ENCODE results near the gene DHODH.
"Not testable (repeated sequence)": the region's sequence is repeated elsewhere in the genome, so short reads cannot be mapped to it uniquely, and the experiment has no call there.

DHODH gene

DNA sequence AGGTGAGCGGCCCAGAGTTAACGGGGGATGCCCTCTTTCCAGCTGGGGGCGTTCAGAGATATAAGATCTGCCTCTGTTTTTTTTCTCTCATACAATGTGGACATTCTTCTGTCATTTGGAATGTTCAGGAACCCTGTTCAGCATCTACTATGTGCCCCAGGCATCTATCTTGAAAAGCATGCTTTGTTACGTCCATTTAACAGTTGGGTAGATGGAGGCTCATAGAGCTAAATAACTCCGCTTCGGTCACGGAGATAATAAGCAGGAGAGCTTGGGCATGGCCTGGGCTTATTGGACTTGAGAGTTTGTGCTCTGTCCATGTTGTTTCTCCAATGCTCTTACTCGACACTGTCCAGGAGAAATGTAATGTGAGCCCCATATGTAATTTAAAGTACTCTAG lies 6.1 kb downstream of the DHODH start:
- no peak for DNase-seq

DNA sequence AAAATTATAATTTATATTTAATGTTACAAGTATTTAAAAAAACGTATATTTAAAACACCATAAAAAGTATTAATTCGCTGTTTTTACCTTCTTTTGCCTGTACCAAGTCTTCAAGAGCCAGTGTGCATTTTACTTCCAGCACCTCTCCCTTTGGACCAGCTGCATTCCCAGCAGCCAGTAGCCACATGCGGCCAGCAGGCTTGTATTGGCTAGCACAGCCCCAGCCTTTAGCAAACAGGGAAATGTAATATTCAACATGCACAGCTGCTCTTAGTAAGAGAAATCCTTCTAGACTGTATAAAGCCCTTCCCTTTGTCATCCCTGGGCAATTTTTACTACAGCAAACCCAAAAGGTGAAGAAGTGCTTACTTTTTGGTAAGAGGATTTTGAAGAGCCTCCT lies 6.6 kb downstream of the DHODH start:
- DNase-seq: no peak

DNA sequence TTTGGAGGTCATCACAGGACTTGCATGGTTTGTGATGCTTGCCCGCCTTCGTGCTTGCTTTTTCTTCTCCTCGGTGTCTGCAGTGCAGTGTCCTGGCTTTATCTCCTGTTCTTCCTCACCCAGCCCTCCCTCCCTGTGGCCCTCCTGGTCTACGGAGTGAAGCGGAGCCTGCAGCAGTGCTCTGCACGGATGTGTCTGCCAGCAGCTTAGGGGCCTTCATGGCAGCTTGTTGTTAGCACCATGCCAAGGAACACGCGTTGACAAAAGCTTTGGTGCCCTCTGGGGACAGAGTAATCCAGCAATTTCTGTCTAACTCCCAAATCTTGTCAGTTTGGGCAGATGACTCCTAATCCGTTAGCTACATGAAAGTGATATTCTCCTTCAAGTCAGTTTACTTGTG lies 9.9 kb downstream of the DHODH start:
- no peak for DNase-seq

DNA sequence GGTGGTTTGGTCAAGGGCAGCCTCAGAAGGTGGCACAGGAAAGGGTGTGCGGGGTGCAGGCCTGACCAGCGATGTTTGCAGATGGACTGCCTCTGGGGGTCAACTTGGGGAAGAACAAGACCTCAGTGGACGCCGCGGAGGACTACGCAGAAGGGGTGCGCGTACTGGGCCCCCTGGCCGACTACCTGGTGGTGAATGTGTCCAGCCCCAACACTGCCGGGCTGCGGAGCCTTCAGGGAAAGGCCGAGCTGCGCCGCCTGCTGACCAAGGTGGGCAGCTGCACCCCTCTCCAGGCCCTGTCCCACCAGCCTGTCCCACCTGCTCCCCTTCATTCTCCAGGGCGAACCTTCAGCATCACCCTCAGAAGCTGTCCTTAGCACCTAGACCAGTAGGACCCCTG lies 12.5 kb downstream of the DHODH start:
- no peak for DNase-seq

DNA sequence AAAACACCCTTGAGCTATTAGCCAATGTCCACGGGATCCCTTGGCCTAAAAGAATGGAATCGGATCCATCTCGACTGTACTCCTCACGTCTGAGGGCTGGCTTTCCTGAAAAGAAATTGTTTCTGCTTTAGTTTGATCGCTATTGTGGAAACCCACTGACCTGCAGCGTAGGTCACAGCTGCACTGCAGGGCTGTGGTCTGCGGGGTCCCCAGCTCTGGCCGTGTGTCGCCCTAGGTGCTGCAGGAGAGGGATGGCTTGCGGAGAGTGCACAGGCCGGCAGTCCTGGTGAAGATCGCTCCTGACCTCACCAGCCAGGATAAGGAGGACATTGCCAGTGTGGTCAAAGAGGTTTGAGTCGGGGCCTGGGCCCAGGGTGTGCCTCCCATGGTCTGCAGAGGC lies 13.6 kb downstream of the DHODH start:
- no peak for DNase-seq

DNA sequence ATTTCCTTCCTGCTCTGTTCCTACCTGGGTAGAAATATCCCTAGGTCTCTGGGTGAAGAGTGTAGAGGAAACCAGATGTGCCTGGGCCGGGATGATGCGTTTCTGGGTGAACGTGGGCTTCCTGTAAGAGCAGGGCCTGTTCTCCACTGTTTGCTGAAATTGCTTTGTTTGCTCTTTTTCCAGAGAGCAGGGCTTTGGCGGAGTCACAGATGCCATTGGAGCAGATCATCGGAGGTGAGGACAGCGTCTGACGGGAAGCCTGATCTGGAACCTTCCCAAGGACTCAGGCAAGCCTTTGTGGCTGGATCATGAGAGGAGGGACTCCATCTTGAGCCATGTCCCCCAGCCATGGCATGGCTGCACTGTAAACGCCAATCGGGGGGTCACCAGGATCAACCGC lies 15.4 kb downstream of the DHODH start:
- no peak for DNase-seq

DNA sequence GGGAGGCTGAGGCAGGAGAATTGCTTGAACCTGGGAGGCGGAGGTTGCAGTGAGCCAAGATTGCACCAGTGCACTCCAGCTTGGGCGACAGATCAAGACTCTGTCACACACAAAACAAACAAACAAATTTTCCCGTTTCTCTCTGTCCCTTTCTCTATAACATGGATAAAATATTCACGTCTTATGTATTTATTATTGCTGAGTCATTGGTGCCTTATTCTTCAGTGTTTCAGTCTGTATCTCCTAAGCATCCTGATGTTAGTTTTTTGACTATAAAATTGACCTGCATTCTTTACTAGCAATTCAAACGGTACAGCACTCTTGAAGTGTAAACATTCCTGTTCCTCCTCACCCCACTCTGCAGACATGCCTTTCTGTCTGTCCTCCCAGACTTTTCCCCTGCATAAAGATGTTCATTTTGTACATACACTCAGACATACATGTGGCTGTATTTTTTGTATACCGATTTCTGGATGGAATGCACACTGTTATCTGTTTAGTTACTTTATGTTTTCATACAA lies 16.4 kb downstream of the DHODH start:
- no peak for DNase-seq

DNA sequence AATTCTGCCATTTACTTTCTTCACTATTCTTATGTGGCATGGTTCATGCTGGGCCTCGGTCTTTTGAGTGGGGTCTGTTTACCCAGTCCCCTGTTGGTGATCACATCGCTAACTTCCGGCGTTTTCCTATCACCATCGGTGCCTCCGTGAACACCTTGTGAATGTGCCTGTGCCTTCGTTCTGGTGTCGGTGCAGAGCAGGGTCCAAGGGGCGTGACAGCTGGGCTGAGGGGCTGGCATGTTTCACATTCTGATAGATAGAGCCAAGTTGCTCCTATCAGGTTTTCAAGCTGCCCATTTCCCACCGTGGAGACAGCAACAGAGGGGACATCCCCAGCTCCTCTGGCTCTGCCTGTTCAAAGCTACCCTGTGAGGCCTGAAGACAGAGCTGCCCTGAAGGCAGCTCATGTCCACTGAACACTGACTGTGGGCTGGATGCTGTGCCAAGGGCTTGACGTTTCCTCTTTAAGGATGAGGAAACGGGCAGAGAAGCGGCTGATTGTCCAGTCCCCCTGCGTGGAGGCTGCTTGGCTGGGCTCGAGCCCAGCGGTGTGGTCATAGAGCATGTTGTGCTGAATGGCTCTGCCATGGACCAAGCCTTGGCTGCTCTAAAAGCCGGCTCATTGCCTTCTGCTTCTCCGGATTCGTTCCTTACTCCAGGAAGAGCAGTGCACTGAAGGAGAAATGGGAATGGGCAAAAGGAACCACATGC lies 17.0 kb downstream of the DHODH start:
- no peak for DNase-seq

DNA sequence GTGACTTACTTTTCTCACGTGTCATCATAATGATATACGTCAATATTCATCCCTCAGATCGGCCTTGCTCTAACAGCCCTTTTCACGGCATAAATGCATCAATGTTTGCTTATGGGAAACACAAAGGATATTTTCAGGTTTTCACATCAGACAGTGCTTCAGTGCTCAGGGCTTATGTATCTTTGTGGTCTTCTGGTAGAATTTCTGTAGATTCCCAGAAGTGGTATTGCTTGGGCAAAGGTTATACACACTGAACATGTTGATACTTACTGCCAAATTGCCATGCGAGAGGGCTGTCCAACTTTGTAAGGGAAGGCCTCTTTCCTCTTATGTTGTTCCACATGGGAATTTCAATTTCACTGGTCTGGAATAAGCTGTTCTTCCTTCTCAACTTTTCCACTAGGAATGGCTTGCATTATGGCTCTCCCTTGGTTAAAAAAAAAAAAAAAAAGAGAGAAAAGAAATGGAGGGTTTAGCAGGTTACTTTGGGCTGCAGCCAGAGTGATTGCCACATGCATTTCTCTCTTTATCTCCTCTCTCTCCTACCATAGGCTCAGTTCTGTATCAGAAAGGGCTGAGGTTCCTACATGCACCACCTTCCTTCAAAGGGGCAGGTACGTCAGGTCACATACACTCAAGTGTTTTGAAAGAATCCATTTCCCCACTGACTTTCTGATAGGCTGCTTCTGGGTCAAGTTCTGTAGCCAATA lies 19.3 kb downstream of the DHODH start:
- no peak for DNase-seq

DNA sequence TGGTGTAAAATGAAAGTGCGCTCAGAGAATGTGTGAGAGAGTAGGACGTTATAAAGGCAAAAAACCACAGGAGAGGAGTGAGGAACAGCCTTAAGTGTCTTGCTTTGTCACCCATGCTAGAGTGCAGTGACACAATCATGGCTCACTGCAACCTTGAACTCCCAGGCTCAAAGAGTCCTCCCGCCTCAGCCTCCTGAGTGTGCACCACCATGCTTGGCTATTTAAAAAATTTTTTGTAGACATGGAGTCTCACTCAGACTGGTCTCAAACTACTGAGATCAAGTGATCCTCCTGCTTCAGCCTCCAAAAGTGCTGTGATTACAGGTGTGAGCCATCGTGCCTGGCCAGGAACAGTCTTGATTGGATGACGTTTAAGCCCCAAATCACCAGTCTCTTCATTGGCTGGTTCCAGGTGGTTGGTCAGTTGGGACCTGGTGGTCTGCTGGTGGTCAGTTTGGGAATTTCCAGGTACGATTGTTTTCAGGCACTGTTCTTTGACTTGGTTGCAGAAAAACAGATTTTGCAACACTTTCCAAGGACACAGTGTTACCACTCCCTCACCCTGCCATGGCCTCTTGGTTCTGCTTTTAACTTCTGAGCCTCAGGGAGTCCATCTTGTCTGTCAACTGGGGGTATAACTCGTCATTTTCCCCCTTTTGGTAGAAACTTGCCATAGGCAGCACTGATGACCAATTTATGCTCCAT lies 21.2 kb downstream of the DHODH start:
- no peak for DNase-seq

DNA sequence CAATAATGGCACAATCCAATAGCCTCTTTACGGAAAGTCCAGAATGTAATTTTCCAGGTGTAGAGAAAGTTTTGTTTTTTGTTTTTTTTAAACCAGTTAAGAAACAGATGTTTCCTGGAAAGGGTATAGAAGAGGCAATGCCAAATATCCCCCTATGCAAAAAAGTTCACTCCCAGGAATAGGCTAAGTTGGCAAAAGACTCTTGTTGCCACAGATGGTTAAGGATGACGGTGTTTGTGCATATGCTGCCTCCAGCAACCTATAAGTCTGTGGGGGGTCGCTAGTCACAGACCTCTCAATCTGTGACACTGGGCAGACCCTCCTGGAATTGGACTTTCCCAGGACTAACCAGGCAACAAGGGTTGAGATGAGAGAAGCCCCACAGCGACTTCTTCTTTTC lies 24.9 kb downstream of the DHODH start:
- no peak for DNase-seq

DNA sequence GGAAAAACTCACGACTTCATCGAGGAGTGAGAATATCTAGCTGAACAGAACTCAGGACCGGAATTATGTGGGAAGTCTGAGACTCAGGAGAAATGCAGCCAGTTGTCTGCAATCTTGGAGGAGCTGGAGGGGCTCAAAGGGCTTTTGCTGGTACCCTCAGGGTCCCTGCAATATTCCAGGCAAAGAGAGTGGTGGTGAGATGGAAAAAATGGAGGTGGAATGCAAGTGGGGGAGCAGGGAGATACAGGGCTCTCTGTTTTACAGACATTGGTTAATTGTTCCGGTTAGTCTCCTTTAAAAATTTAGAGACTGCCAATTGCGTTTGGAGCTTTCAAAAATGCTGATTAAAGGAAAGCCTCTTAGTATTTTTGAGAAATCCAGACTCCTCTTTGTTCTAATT lies 27.6 kb downstream of the DHODH start:
- no peak for DNase-seq

DNA sequence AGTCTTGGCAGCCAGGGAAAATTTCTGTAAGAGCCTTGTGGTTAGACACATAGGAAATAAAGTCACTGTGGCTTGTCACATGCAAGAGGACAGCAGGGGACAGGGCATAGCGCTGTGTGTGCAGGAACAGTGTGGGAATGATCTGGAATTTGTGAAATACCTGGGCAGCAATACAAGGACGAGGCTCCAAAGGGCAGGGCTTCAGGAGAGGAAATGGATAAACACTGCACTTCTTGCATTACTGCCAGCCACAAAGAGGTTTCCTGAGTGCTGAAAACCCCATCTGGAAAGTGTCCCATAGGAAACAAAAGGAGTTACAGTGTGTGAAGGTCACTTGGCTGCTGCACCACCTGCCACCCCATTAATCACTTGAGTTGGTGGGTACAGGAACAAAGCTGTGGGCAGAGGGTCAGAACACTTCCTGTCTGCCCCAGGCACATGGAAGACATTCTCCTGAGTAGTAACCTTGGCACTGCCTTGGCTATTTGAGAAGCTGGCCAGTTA lies 33.7 kb downstream of the DHODH start:
- DNase-seq: no peak

DNA sequence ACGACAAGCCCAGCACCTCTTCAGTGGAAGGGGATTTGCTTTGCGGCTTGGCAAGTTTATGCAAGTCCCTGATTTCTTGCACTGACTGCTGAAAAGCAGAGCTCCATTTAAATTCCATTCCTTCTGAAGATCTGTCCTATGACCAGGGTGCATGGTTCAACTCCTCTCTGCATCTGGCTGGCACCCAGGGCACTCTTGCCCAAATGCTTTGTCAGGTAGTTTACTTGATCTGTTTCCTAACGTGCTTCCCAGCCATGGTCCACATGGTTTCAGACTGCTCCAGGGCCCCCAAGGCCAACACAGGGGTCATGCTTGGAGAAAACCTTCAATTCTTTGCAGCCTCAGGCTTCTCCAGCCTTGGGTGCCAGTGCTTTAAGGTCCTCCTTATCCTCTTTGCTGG lies 34.5 kb downstream of the DHODH start:
- DNase-seq: no peak

DNA sequence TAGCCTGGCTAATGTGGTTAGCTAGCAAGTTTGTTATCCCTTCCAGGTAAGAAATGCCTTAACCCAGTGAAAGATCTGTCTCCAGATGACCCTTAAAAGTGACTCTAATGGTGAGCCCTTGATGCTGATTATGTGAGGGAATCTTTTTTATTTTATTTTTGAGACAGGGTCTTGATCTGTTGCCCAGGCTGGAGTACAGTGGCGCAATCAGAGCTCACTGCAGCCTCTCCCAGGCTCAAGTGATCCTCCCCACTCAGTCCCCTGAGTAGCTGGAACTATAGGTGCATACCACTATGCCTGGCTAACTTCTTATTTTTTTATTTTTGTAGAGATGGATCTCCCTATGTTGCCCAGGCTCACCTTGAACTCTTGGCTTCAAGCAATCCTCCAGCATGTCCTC lies 35.0 kb downstream of the DHODH start:
- DNase-seq: no peak

DNA sequence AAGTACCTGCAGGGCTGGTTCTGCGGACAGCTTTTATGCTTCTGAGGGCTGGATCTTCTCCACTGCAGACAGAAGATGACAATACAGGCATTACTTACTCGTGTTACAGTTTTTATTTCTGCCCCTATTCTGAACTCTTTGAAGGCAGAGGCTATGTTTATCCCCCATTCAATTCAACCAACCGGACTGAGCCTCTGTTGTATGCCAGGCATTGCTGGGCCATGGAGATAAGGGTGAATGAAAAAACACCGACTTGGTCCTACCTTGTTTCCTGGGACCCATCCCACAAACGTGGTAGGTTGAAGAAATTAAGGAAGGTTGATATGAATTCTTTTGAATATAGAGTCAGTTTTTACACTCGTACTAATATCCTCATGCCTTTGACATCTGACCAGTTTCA lies 35.8 kb downstream of the DHODH start:
- no peak for DNase-seq

DNA sequence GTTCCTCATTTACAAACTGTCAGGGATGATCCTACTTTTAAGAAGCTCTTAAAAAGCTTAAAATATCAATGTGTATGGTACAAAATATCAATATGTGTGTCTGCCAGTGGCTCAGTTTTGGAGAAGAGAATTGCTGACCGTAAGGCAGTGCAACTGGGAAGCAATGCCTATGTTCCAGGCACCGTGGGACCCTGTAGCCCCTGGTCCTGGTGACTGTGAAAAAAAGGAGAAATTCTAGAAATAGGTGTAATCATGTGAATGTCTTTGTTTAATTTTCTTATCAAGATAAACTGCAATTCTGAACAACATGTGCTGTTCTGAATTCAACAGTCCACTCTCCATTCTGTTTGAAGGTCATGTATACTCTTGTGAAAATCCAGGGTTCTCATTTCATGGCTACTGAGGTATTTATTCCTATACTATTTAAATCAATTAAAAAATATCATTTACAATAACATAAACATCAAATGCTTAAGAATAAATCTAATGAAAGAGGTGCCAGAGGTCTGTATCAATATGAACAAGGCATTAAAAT lies 36.3 kb downstream of the DHODH start:
- no peak for DNase-seq

DNA sequence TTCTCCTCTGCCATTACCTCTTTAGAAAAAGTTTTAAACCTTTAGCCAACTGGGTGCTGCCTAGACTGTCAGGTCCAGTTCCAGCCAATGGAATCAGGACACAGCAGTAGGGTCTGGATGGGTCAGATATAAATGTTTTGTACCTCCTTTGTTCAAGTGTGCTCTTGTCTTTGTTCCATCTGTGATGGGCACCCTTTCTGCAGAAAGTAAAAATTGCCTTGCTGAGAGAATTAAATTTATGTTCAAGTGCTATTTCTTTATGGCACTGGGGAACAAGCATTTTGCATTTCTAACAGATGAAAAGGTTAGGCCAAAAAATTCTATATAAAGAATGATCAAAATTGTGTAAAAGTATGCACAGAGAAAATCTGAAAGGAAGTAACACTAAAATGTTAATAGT lies 40.6 kb downstream of the DHODH start:
- no peak for DNase-seq

DNA sequence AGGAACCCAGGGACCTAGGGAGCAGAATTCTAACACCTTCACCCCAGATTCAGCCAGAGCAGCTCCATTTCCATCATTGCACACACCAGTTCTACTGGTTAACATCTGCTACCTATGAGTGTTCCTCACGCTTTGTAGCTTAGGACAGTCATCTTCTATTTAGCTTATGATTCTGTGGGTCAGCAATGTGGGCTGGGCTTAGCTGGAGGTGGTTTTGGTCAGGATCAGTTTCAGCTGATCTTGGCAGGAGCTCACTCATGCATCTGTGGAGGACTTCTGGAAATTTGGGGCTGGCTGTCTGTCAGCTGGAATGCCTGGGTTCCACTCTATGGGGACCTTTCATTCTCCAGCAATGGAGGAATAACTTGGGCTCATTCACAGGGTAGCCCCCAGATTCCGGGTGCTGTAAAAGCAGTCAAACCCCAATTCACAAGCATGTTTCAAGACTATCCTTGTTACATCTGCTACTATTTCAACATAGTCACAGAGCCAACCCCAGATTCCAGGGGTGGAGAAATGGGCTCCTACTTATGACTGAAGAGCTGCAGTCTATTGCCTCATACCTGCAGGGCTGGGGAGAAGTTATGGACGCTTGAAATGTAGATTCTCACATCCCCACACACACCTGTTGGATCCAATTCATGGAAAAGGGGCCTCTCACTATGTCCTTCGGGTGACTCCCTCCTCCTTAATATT lies 42.4 kb downstream of the DHODH start:
- DNase-seq: no peak

DNA sequence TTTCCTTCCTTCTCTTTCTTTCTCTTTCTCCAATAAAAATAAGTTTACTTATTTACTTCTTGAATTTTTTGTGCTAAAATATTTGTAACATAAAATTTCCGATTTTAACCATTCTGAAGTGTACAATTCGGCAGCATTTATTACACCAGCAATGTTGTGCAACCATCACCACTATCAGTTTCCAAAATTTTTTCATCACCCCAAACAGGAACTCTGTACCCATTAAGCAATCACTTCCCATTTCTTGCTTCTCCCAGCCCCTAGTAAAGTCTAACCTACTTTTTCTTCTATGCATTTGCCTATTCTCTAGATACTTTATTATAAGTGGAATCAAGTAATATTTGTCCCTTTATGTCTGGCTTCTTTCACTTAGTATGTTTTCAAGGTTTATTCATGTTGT lies 43.3 kb downstream of the DHODH start:
- no peak for DNase-seq

DNA sequence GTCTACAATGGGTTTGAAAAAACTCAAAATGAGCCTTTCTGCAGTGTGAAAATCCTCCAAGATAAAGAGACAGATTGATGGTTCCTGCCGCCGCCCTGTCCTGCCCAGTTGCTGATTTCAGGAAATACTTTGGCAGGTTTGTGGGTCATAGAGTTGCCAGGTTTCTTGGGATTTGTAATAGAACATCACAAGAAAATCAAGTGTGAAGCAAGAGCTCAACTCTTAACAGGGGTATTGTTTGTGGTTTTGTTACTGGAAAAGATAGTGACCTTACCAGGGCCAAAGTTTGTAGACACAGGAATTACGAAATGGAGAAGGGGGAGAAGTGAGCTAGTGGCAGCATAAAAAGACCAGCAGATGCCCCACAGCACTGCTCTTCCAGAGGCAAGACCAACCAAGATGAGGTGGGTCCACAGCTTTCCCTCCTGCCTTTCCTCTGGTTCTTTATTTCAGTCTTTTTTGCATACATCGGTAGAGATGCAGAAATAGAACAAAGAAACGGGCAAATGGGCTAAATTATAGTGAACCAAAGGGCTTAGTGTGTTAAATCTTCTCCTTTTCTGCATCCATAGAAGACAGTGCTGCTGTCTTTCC lies 45.8 kb downstream of the DHODH start, which contains the start of gene HP:
Gene HP, plus strand, starts transcription at position 252 of the 594 bp plus-strand sequence. Its CDS starts 148 bp downstream, at position 400.
- DNase-seq: not testable (repeated sequence)

DNA sequence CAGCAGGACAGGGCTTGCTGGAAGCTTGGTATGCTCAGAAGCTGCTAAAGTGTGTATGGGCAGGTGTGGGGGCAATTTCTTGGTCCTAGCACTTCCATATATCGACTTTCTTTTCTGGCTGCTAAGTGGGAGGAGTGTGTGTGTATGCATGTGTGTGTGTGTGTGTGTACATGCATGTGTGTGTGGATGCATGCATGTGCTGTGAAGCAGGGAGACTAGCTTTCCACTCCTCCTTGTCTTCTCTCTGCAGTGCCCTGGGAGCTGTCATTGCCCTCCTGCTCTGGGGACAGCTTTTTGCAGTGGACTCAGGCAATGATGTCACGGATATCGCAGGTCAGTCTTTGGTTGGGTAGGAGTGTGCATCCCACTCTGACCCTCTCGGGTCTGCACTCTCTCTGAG lies 47.4 kb downstream of the DHODH start:
- no peak for DNase-seq
